B cell (primary cell): ENCODE results near the gene DOCK4. TPM values are rescaled to one million over a fixed set of nuclear protein-coding genes. Genes with fewer than 3 reads are reported as not detected.

Experiments
- ATAC-seq: fragments of 200-7000 bp; cut with Tn5 transposase; one replicate; pipeline ENCODE4 v1.10.0; 2021; ENCODE audit warnings: low read depth, mild to moderate bottlenecking, moderate number of reproducible peaks, moderate library complexity
- CTCF ChIA-PET: fragments of 350-600 bp; sonication (Branson Sonifier 250); formaldehyde crosslinking; loops from one replicate; lab custom pipeline; 2021; ENCODE audit warnings: antibody characterized with exemption, inconsistent platforms; lab: Charles Lee
- POLR2A ChIA-PET: fragments of 350-600 bp; sonication (Branson Sonifier 250); formaldehyde crosslinking; loops from one replicate; lab custom pipeline; 2021; ENCODE audit warnings: antibody characterized with exemption; lab: Charles Lee
- DNase-seq: peaks from one replicate; pipeline ENCODE4 v3.0.0; 2013
- H2AFZ ChIP-seq: 2 replicates; pipeline ENCODE4 v1.6.1; 2012; ENCODE audit warnings: mild to moderate bottlenecking, low read depth, low read length; ENCODE audit not compliant: insufficient read depth, poor library complexity, severe bottlenecking
- H3K27ac ChIP-seq, 2 donors: 1 replicate in 1 of 2; 2 replicates in 1 of 2; pipeline ENCODE4 v1.5.1; 2012 to 2013; ENCODE audit warnings: low read length in 2 of 2, mild to moderate bottlenecking in 2 of 2, moderate library complexity in 1 of 2
- H3K27me3 ChIP-seq, 4 experiments: fragments of 200-600 bp in 1 of 4; sonication (generic) in 1 of 4; replicated peaks in 1 of 4; 1 replicate in 2 of 4; 2 replicates in 2 of 4; pipeline versions ENCODE4 v1.6.1 to v1.7.0; 2013 to 2016; ENCODE audit warnings: low read length in 3 of 4, mild to moderate bottlenecking in 2 of 4, mixed read lengths in 1 of 4, moderate library complexity in 1 of 4; ENCODE audit not compliant: insufficient read depth in 4 of 4, control insufficient read depth in 3 of 4; ENCODE audit errors: control extremely low read depth in 1 of 4
- H3K36me3 ChIP-seq, 2 experiments: replicated peaks in 1 of 2; 1 replicate in 1 of 2; 2 replicates in 1 of 2; pipeline versions ENCODE4 v1.6.1 to v1.7.1; 2013; ENCODE audit warnings: low read length in 1 of 2; ENCODE audit not compliant: insufficient read depth in 2 of 2, control insufficient read depth in 1 of 2; ENCODE audit errors: control extremely low read depth in 1 of 2, extremely low read depth in 1 of 2
- H3K4me1 ChIP-seq, 2 donors: fragments of 200-600 bp in 1 of 2; sonication (generic) in 1 of 2; 1 replicate in 1 of 2; 2 replicates in 1 of 2; pipeline versions ENCODE4 v1.5.1 to v1.6.1; 2013 to 2017; ENCODE audit warnings: low read length in 2 of 2; ENCODE audit not compliant: control insufficient read depth in 2 of 2, insufficient read depth in 2 of 2
- H3K4me2 ChIP-seq: replicated peaks from 2 replicates; pipeline ENCODE3; 2012; ENCODE audit warnings: mild to moderate bottlenecking, low read depth, low read length; ENCODE audit not compliant: poor library complexity, severe bottlenecking
- H3K4me3 ChIP-seq, 5 experiments: fragments of 200-600 bp in 1 of 5; sonication (generic) in 1 of 5; 1 replicate in 3 of 5; 2 replicates in 2 of 5; pipeline versions ENCODE4 v1.5.1 to v1.7.0; 2011 to 2016; ENCODE audit warnings: low read length in 4 of 5, mild to moderate bottlenecking in 4 of 5, low read depth in 2 of 5, control low read depth in 1 of 5, moderate library complexity in 1 of 5; ENCODE audit not compliant: insufficient read depth in 1 of 5; ENCODE audit errors: control extremely low read depth in 1 of 5, extremely low read depth in 1 of 5
- H3K79me2 ChIP-seq: fragments of 200-600 bp; sonication (generic); one replicate; pipeline ENCODE4 v1.6.0; 2016; ENCODE audit warnings: low read length; ENCODE audit not compliant: control insufficient read depth, insufficient read depth
- H3K9ac ChIP-seq: fragments of 200-600 bp; sonication (generic); 2 replicates; pipeline ENCODE4 v1.6.1; 2017; ENCODE audit warnings: mild to moderate bottlenecking, low read length, moderate library complexity
- H3K9me3 ChIP-seq, 3 donors: one replicate each; pipeline versions ENCODE4 v1.6.1 to v1.7.1; 2013; ENCODE audit warnings: low read length in 2 of 3; ENCODE audit not compliant: control insufficient read depth in 2 of 3, insufficient read depth in 1 of 3; ENCODE audit errors: control extremely low read depth in 1 of 3
- H4K20me1 ChIP-seq: 2 replicates; pipeline ENCODE4 v1.6.0; 2012; ENCODE audit warnings: mild to moderate bottlenecking, low read length; ENCODE audit not compliant: insufficient read depth, control insufficient read depth, poor library complexity, severe bottlenecking
- H3K27ac Mint-ChIP-seq: one replicate; pipeline ENCODE4 v1.8.0; 2021; ENCODE audit warnings: mixed read lengths
- H3K27me3 Mint-ChIP-seq: one replicate; pipeline ENCODE4 v1.8.0; 2021; ENCODE audit warnings: mixed read lengths
- H3K4me1 Mint-ChIP-seq: one replicate; pipeline ENCODE4 v1.8.0; 2021; ENCODE audit warnings: mixed read lengths
- H3K4me3 Mint-ChIP-seq: one replicate; pipeline ENCODE4 v1.8.0; 2021; ENCODE audit warnings: mixed read lengths
- H3K9me3 Mint-ChIP-seq: one replicate; pipeline ENCODE4 v1.8.0; 2022; ENCODE audit warnings: mixed read lengths; ENCODE audit not compliant: insufficient read depth
- EZH2 ChIP-seq: IDR thresholded peaks from 2 replicates; pipeline ENCODE4 v1.6.1; 2012; ENCODE audit warnings: borderline replicate concordance, low read depth, mild to moderate bottlenecking, moderate library complexity, low read length; ENCODE audit not compliant: insufficient read depth, poor library complexity, severe bottlenecking
- WGBS: methylation state at CpG from one replicate; pipeline ENCODE4 v1.1.5; 2013; ENCODE audit warnings: missing lambda C conversion rate; ENCODE audit not compliant: insufficient coverage; 5-methylcytosine and 5-hydroxymethylcytosine counted together
- intact Hi-C: fragments of 100-400 bp; cut with micrococcal nuclease; formaldehyde crosslinking; loops from one replicate; pipeline ENCODE4 v1.10.0; 2022
- polyA plus RNA-seq: library from polyadenylated mRNA; depleted of rRNA; stranded (reverse); fragments of >200 nt; gene quantifications from 2 replicates; pipeline ENCODE4 v1.2.3, GENCODE V29; 2012
- total RNA-seq, 2 donors: library from RNA; stranded (reverse); fragments of 120-200 nt in 1 of 2; gene quantifications; 1 replicate in 1 of 2; 2 replicates in 1 of 2; pipeline versions ENCODE4 v1.2.3 to v1.2.4, GENCODE V29; 2013 to 2022
- TF ChIP-seq, protein P1 (sequence below): fragments of 200-600 bp; IDR thresholded peaks from one replicate; pipeline ENCODE4 v1.8.0; 2022; ENCODE audit warnings: antibody characterized with exemption, mild to moderate bottlenecking

The DOCK4 gene
- total and polyA plus RNA-seq, 2 donors (not counting 1 experiment from before 2014, with no cell fraction given) = 0.03 to 4.1 TPM

DNA sequence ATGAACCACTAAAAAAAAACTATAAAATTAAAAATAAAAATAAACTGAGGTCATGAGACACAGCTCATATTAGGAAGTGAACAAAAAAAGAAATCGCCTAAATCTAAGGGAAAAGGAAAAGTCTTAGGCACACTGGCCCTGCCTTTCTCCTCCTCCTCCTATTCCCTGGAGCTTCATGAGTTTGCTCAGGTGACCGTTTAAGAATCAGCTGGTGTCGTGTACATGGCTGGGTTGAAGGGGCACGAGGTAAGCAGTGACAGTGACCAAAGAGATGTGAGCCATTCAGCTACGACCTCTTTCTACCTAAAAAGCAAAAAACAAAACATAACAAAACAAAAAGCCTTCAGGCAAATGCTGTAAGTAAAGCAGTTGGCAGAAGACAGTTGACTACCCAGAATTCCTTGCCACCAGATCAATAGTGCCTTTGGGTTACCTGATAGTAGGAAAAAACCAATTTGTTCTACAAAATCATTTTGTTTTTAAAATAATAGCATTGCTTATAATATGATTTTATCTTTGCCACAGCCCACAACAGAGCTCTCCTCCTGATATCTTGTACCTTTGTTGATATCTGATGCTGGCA lies 135.4 kb downstream of the DOCK4 start:
- DNase-seq (no peak), ATAC-seq (no peak)
- Mint-ChIP-seq H3K27me3 (peaks cover 5% of the 10 kb centered on the region), H3K27ac (no peak overlapping the region), H3K4me3 (no peak overlapping the region), H3K4me1 (no peaks in the 10 kb centered on the region), H3K9me3 (no peaks in the 10 kb centered on the region)
- Histone ChIP-seq H3K27ac (no peak overlapping the region), H3K4me3 (no peak overlapping the region), H3K36me3 (no peaks in the 10 kb centered on the region), H3K4me2 (no peak overlapping the region), H2AFZ (no peak overlapping the region), H3K27me3 (peaks cover 0 to 4% (median 0%) of the 10 kb centered on the region in 4 experiments), H3K4me1 (no peaks in the 10 kb centered on the region), H3K79me2 (no peaks in the 10 kb centered on the region), H3K9me3 (no peaks in the 10 kb centered on the region), H4K20me1 (no peaks in the 10 kb centered on the region), H3K9ac (no peak overlapping the region)
- WGBS = no CpG with 5 or more reads among the region's 5 CpGs
- ChIA-PET CTCF (no interaction called here), POLR2A (no interaction called here)
- TF ChIP-seq EZH2 = no peak
- TF ChIP-seq, protein P1, sequence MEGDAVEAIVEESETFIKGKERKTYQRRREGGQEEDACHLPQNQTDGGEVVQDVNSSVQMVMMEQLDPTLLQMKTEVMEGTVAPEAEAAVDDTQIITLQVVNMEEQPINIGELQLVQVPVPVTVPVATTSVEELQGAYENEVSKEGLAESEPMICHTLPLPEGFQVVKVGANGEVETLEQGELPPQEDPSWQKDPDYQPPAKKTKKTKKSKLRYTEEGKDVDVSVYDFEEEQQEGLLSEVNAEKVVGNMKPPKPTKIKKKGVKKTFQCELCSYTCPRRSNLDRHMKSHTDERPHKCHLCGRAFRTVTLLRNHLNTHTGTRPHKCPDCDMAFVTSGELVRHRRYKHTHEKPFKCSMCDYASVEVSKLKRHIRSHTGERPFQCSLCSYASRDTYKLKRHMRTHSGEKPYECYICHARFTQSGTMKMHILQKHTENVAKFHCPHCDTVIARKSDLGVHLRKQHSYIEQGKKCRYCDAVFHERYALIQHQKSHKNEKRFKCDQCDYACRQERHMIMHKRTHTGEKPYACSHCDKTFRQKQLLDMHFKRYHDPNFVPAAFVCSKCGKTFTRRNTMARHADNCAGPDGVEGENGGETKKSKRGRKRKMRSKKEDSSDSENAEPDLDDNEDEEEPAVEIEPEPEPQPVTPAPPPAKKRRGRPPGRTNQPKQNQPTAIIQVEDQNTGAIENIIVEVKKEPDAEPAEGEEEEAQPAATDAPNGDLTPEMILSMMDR = no peak
- intact Hi-C loops = no loop called here

DNA sequence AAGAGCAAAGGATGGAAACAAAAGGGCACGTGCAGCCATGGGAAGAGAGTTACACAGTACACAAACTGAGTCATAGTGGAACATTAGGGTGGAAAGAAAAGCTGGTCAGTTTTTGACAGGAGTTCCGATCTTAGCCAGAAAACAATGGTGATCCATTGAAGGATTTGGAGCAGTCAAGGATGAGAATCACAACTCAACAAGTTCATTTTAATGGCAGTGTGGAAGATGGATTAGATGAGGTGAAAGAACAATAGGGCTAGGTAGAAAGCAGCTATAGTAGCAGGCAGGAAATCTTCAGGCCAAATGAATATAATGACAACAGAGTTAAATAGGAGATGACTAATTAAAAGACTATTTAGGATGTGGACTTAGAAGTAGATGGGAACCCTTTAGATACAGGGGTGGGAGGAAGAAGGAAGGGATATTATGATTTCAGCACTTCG lies 136.3 kb downstream of the DOCK4 start:
- H2AFZ ChIP-seq = no peak overlapping the region
- no peaks in the 10 kb centered on the region for H4K20me1 ChIP-seq
- POLR2A ChIA-PET = no interaction called here
- CTCF ChIA-PET = no interaction called here
- no peak for DNase-seq
- no peaks in the 10 kb centered on the region for H3K4me1 ChIP-seq
- no peak for ATAC-seq
- H3K4me2 ChIP-seq = no peak overlapping the region
- no peaks in the 10 kb centered on the region for H3K9me3 ChIP-seq
- H3K27me3 ChIP-seq = peaks cover 0 to 4% (median 0%) of the 10 kb centered on the region in 4 experiments
- no peak overlapping the region for H3K9ac ChIP-seq
- intact Hi-C loops = no loop called here
- no CpG with 5 or more reads among the region's 3 CpGs for WGBS
- Mint-ChIP-seq H3K9me3 (no peaks in the 10 kb centered on the region), H3K27me3 (peaks cover 5% of the 10 kb centered on the region), H3K4me3 (no peak overlapping the region), H3K4me1 (no peaks in the 10 kb centered on the region), H3K27ac (no peak overlapping the region)
- H3K4me3 ChIP-seq = no peak overlapping the region
- TF ChIP-seq, protein P1 = no peak
- TF ChIP-seq EZH2 = no peak
- no peaks in the 10 kb centered on the region for H3K36me3 ChIP-seq
- no peak overlapping the region for H3K27ac ChIP-seq
- no peaks in the 10 kb centered on the region for H3K79me2 ChIP-seq
